ENCODE data around the gene PCDHA6. TPM values are rescaled to one million over a fixed set of nuclear protein-coding genes. Genes with fewer than 3 reads are reported as not detected.

The PCDHA6 gene
- total RNA-seq, 1 experiment from 2014 or later, result not detected

GRCh38 chr5:140868721-140869554 lies 41.2 kb downstream of the PCDHA6 start, which contains the start of gene PCDHA11:
TSS of gene PCDHA11 (plus strand) at chr5:140868957. CDS start at chr5:140869104, 147 bp downstream.
- TF ChIP-seq FOSL1 (IDR thresholded peaks at IDR 0.05; ENCODE audit: low read depth) (no peak), CEBPB (IDR thresholded peaks at IDR 0.05; ENCODE audit: low read depth) (no peak), RAD21 (IDR thresholded peaks at IDR 0.05; ENCODE audit: low read depth) (peak; percentile 64), EZH2phosphoT487 (IDR thresholded peaks at IDR 0.05; ENCODE audit: borderline replicate concordance) (no peak), EGR1 (IDR thresholded peaks at IDR 0.05; ENCODE audit: low read depth) (no peak), CTCF (IDR thresholded peaks at IDR 0.05 in 2 of 3, conservative IDR thresholded peaks at IDR 0.05 in 1 of 3; ENCODE audit: borderline replicate concordance in 1 of 3, insufficient read depth in 1 of 3, low read depth in 2 of 3, low read length in 2 of 3) (peak; percentile 33 to 44 (median 36); a peak in 4 of 6 replicates), POLR2AphosphoS5 (IDR thresholded peaks at IDR 0.05; ENCODE audit: low read depth, low read length) (no peak), JUND (IDR thresholded peaks at IDR 0.05) (no peak), SP1 (IDR thresholded peaks at IDR 0.05; ENCODE audit: low read depth) (no peak)
- RAD21 ChIA-PET (ENCODE audit: low non-redundant PET in 1 of 2, low total read pairs in 2 of 2, uncharacterized antibody in 2 of 2, unreplicated experiment in 2 of 2), result interaction anchor here in 1 of 2 experiments (1.4 kb wide), 1 partner anchor 171 kb away, joined by 4 read pairs; no protein-coding TSS in a partner anchor

More at GRCh38 chr5:140868721-140869554, 41.2 kb downstream of the PCDHA6 start, which contains the start of gene PCDHA11:
- no peak within 1 kb of the TSS for H2AFZ ChIP-seq (ENCODE audit: low read depth, low read length, poor library complexity, severe bottlenecking)
- H3K9me2 ChIP-seq (ENCODE audit: insufficient read depth), result no peaks in the 10 kb centered on the region
- H3K4me1 ChIP-seq (ENCODE audit: control insufficient read depth in 1 of 2, insufficient read depth in 2 of 2, low read length in 2 of 2), result no peaks in the 10 kb centered on the region
- H3K36me3 ChIP-seq (ENCODE audit: control insufficient read depth in 1 of 2, insufficient read depth in 2 of 2, low read length in 2 of 2), result no peaks in the 10 kb centered on the region
- no peak within 1 kb of the TSS for H3K27ac ChIP-seq (ENCODE audit: low read depth, low read length)
- no peaks in the 10 kb centered on the region for H3K27me3 ChIP-seq (ENCODE audit: insufficient read depth, low read length)
- H3K4me2 ChIP-seq (ENCODE audit: low read length), result no peak within 1 kb of the TSS
- ATAC-seq (peak; percentile 76), DNase-seq (ENCODE audit: low read depth, low spot score) (peak; percentile 8)
- ChIA-PET CTCF (interaction anchor here (1.0 to 3.0 kb wide), 2 partner anchors 9 to 171 kb away, joined by 3 to 21 read pairs; no protein-coding TSS in a partner anchor), POLR2A (interaction anchor here (1.2 kb wide), 1 partner anchor 172 kb away, joined by 4 read pairs; no protein-coding TSS in a partner anchor)
- BruUV-seq (replicated peaks), result no TSS peak
- no peaks in the 10 kb centered on the region for H3K79me2 ChIP-seq (ENCODE audit: insufficient read depth, low read length)
- no peaks in the 10 kb centered on the region for H3K9me3 ChIP-seq (ENCODE audit: control insufficient read depth in 1 of 2, insufficient read depth in 1 of 2, low read depth in 1 of 2, low read length in 2 of 2)
- intact Hi-C loops (cut with micrococcal nuclease), result loop anchor here (1.0 kb wide), 1 partner anchor 172 kb away; no protein-coding TSS in a partner anchor
- no peak within 1 kb of the TSS for H3K4me3 ChIP-seq (replicated peaks in 1 of 2; ENCODE audit: low read depth in 1 of 2, low read length in 2 of 2)
- H4K20me1 ChIP-seq (ENCODE audit: insufficient read depth), result no peaks in the 10 kb centered on the region
- no peak within 1 kb of the TSS for H3K9ac ChIP-seq (ENCODE audit: low read length)
